Stimulated activated naive CD8-positive, alpha-beta T cell treated with anti-CD3 and anti-CD28 coated beads, Interleukin-15, amount 100 ng/mL, for 72 hours (primary cell): ENCODE results near the gene SNCA.

Source experiments
- ATAC-seq: fragments of 150-1000 bp; cut with Tn5 transposase; 2 replicates; pipeline ENCODE4 v1.10.0; 2021; ENCODE audit warnings: mild to moderate bottlenecking, moderate library complexity
- DNase-seq, 2 donors: peaks; one replicate each; pipeline ENCODE4 v3.0.0; 2021 to 2022
- H3K27ac Mint-ChIP-seq, 2 donors: one replicate each; pipeline ENCODE4 v1.8.0; 2022; ENCODE audit warnings: mild to moderate bottlenecking in 2 of 2, mixed read lengths in 2 of 2, moderate library complexity in 2 of 2
- H3K27me3 Mint-ChIP-seq: one replicate; pipeline ENCODE4 v1.8.0; 2022; ENCODE audit warnings: mixed read lengths
- H3K4me1 Mint-ChIP-seq: one replicate; pipeline ENCODE4 v1.8.0; 2022; ENCODE audit warnings: mild to moderate bottlenecking, mixed read lengths
- H3K4me3 Mint-ChIP-seq, 2 donors: one replicate each; pipeline ENCODE4 v1.8.0; 2022; ENCODE audit warnings: mild to moderate bottlenecking in 2 of 2, mixed read lengths in 2 of 2, moderate library complexity in 1 of 2
- H3K9me3 Mint-ChIP-seq, 2 donors: one replicate each; pipeline ENCODE4 v1.8.0; 2022; ENCODE audit warnings: mixed read lengths in 2 of 2

Gene SNCA

DNA sequence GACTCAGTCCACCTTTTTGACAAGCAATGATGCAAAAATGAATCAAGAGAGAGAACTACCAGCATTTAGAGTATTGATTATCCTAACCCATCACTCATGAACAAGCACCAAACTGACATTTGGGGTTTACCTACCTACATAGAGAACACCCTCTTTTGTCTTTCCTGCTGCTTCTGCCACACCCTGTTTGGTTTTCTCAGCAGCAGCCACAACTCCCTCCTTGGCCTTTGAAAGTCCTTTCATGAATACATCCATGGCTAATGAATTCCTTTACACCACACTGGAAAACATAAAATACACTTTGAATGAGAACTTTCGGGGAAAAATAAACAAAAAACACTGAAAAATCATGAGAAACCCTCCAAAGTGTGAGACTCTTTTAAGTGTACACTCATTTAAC lies 1.5 kb downstream of the SNCA start:
- ATAC-seq (no peak), DNase-seq (no peak)
- H3K4me1 Mint-ChIP-seq: peaks cover 26% of the 10 kb centered on the region
- peaks cover 66% of the 10 kb centered on the region for H3K27me3 Mint-ChIP-seq
- H3K4me3 Mint-ChIP-seq: no peak overlapping the region
- H3K27ac Mint-ChIP-seq: no peak overlapping the region
- no peaks in the 10 kb centered on the region for H3K9me3 Mint-ChIP-seq

DNA sequence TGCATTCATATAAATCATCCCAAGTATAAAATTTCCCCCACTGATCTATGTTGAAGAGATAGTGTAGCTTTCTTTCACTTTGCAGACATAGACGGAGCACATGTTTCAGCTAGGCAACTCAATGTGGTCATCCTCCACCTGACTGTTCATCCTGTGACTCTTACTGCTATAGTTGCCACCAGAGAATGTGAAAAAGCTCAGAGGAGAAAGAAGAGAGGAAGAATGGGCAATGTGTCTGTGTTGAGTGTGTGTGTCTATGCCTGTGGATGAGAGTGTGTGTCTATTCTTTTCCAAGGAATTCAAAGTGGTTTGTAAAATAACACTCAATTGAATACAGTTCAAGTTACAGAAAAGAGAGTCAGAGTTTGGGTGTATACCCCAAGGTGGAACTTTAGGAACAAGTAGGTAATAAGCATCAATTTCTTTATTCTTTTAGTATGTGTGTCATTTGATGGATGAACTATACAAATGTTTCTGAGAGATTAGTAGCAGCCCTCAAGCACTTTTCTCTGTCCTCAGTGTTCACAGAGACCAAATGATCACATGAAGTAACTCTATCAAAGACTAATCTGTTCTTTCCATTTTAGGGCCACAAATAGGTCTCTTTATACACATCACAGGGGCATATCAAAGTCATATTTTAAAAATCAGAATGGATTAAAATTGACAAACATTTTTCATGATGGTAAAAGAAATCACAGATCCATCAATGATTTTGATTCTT lies 2.3 kb downstream of the SNCA start:
- ATAC-seq: no peak
- Mint-ChIP-seq H3K27me3 (peaks cover 65% of the 10 kb centered on the region), H3K9me3 (no peaks in the 10 kb centered on the region), H3K27ac (no peak overlapping the region), H3K4me3 (no peak overlapping the region), H3K4me1 (peaks cover 32% of the 10 kb centered on the region)
- no peak for DNase-seq

DNA sequence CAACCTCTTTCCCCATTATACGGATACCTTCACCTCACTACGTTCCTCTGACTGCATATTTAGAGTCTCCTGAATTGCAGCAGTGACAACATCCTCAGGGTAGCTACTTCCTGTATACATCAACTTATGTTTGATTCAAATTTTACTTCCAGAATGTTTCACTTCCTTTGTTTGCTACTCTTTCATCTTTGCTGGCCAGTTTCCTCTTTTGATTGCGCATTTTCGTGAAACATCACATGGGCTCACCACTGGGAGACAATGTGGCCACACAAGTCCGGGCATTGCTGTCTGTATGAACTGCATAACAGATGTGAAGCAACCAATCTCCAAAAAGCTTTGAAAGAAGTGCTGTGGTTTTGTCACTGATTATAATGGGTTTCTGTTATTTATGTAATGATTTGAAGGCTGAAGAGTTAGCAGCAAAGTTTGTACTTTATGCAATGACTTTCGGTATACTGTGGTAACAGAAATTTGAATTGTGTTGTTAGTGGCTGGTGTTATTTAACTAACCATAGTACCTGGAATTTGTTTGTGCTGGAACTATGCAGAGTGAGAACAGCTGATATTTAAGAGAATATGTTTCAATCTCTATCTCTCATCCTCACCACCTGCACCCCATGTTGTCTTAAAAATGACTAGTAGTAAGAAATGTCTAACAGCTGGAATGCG lies 7.4 kb downstream of the SNCA start:
- H3K27ac Mint-ChIP-seq: peak overlapping the region in 1 of 2 donors; percentile 23
- ATAC-seq: peak; percentile 98
- peak; percentile 30 to 72 for DNase-seq
- H3K4me3 Mint-ChIP-seq: peak overlapping the region; percentile 24 to 58
- peaks cover 14% of the 10 kb centered on the region for H3K27me3 Mint-ChIP-seq
- peaks cover 18% of the 10 kb centered on the region for H3K4me1 Mint-ChIP-seq
- H3K9me3 Mint-ChIP-seq: no peaks in the 10 kb centered on the region

- Mint-ChIP-seq H3K27ac (peak overlapping the region in 1 of 2 donors; percentile 78), H3K4me1 (peaks cover 3% of the 10 kb centered on the region), H3K9me3 (no peaks in the 10 kb centered on the region), H3K4me3 (no peak overlapping the region), H3K27me3 (no peaks in the 10 kb centered on the region)
- no peak for ATAC-seq
- DNase-seq: no peak
Measured at GRCh38 chr4:89823416-89823815, 13.5 kb downstream of the SNCA start.

DNA sequence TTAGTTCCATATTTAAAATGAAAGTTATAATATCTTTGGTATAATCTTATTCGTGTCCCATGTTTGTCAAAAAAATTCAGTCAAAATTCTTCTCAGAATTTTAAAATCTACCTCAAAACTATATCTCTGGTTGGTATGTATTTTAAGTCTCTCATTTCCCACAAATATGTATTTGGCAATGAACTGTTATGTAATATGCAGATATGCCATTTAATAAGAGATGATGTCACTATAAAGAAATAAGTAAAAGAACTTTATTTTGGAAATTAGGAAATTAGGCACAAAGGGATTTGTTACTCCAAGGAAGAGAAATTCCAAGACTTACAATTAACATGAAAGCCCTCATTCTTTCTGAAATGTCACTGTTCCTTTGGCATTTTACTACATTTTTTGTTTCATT lies 15.3 kb downstream of the SNCA start:
- H3K27ac Mint-ChIP-seq: no peak overlapping the region
- no peaks in the 10 kb centered on the region for H3K27me3 Mint-ChIP-seq
- no peak for ATAC-seq
- no peaks in the 10 kb centered on the region for H3K4me1 Mint-ChIP-seq
- no peak for DNase-seq
- no peaks in the 10 kb centered on the region for H3K9me3 Mint-ChIP-seq
- H3K4me3 Mint-ChIP-seq: no peak overlapping the region

DNA sequence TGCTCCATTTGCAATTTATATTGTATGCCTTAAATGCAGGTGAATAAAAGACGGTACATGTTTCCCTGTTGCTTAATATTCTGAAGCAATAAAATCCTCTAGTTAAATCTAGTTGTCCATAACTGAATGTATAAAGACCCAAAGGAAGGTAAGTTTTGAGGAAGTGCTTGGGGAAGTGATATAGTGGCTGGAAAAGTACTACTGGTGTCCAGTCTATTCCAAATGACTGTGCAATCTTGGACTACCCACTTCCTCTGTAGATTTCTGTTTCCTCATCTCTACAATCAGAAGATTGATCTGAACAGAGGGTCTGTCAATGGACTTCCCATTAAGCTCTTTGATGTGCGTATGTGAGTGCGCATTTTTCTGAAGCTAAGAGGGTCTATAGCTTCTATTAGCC lies 17.0 kb downstream of the SNCA start:
- no peak for ATAC-seq
- Mint-ChIP-seq H3K4me3 (no peak overlapping the region), H3K9me3 (no peaks in the 10 kb centered on the region), H3K27me3 (no peaks in the 10 kb centered on the region), H3K4me1 (no peaks in the 10 kb centered on the region), H3K27ac (no peak overlapping the region)
- DNase-seq: no peak

- H3K9me3 Mint-ChIP-seq: no peaks in the 10 kb centered on the region
- H3K27me3 Mint-ChIP-seq: no peaks in the 10 kb centered on the region
- H3K4me3 Mint-ChIP-seq: no peak overlapping the region
- H3K27ac Mint-ChIP-seq: no peak overlapping the region
- no peak for DNase-seq
- ATAC-seq: no peak
- no peaks in the 10 kb centered on the region for H3K4me1 Mint-ChIP-seq
Measured at GRCh38 chr4:89814362-89814761, 22.6 kb downstream of the SNCA start.

GRCh38 chr4:89813197-89813596 lies 23.8 kb downstream of the SNCA start:
- no peak for DNase-seq
- no peak overlapping the region for H3K27ac Mint-ChIP-seq
- H3K27me3 Mint-ChIP-seq: no peaks in the 10 kb centered on the region
- no peak overlapping the region for H3K4me3 Mint-ChIP-seq
- no peaks in the 10 kb centered on the region for H3K9me3 Mint-ChIP-seq
- H3K4me1 Mint-ChIP-seq: no peaks in the 10 kb centered on the region
- no peak for ATAC-seq

GRCh38 chr4:89807441-89808140 lies 29.4 kb downstream of the SNCA start:
- no peaks in the 10 kb centered on the region for H3K27me3 Mint-ChIP-seq
- no peak overlapping the region for H3K4me3 Mint-ChIP-seq
- H3K27ac Mint-ChIP-seq: no peak overlapping the region
- ATAC-seq (no peak), DNase-seq (no peak)
- H3K9me3 Mint-ChIP-seq: no peaks in the 10 kb centered on the region
- H3K4me1 Mint-ChIP-seq: no peaks in the 10 kb centered on the region

DNA sequence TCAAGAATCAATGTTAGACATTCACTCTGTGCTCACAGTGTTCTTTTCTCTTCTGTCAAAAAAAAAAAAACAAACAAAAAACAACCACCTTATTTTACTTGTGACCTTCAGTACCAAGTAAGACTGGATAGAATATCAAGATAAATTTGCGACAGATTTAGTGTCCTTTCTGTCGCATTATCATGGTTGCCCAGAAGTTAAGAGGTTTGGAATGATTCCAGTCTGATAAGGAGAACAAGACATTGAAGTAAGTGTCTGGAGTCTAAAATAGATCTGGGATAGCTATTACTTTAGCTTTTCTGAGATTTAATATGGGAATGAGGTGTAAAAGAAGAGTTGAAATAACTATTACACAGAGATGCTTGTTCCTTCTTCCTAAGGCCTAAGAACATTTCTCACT lies 31.7 kb downstream of the SNCA start:
- Mint-ChIP-seq H3K4me1 (no peaks in the 10 kb centered on the region), H3K27me3 (no peaks in the 10 kb centered on the region), H3K9me3 (no peaks in the 10 kb centered on the region), H3K4me3 (no peak overlapping the region), H3K27ac (peak overlapping the region in 1 of 2 donors; percentile 27)
- DNase-seq (no peak), ATAC-seq (no peak)

GRCh38 chr4:89803915-89804314 lies 33.0 kb downstream of the SNCA start:
- no peaks in the 10 kb centered on the region for H3K9me3 Mint-ChIP-seq
- no peak overlapping the region for H3K27ac Mint-ChIP-seq
- ATAC-seq (no peak), DNase-seq (no peak)
- H3K4me3 Mint-ChIP-seq: no peak overlapping the region
- H3K27me3 Mint-ChIP-seq: no peaks in the 10 kb centered on the region
- no peaks in the 10 kb centered on the region for H3K4me1 Mint-ChIP-seq

DNA sequence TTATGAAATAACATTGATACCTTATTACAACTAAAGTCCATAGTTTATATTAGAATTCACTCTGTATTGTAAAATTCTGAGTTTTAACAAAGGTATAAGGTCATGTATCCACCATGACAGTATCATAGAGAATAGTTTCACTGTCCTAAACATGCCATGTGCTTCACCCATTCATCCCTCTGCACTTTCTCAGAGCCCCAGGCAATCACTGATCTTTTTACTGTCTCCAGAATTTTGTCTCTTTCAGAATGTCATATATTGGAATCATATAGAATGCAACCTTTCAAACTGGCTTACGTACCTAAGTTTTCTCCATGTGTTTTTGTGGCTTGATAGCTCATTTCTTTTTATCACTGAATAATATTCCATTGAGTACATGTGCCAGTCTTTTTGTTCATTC lies 33.9 kb downstream of the SNCA start:
- H3K27ac Mint-ChIP-seq: no peak overlapping the region
- no peaks in the 10 kb centered on the region for H3K27me3 Mint-ChIP-seq
- ATAC-seq (no peak), DNase-seq (no peak)
- H3K4me3 Mint-ChIP-seq: no peak overlapping the region
- H3K4me1 Mint-ChIP-seq: no peaks in the 10 kb centered on the region
- H3K9me3 Mint-ChIP-seq: no peaks in the 10 kb centered on the region

- no peak for ATAC-seq
Measured at GRCh38 chr4:89800527-89801103, 36.3 kb downstream of the SNCA start.

GRCh38 chr4:89800012-89800516 lies 36.9 kb downstream of the SNCA start:
- H3K4me3 Mint-ChIP-seq: no peak overlapping the region
- H3K4me1 Mint-ChIP-seq: no peaks in the 10 kb centered on the region
- no peak for ATAC-seq
- H3K27me3 Mint-ChIP-seq: no peaks in the 10 kb centered on the region
- no peak overlapping the region for H3K27ac Mint-ChIP-seq
- H3K9me3 Mint-ChIP-seq: no peaks in the 10 kb centered on the region
- no peak for DNase-seq

More at GRCh38 chr4:89800527-89801103, 36.3 kb downstream of the SNCA start:
- Mint-ChIP-seq H3K4me3 (no peak overlapping the region), H3K9me3 (no peaks in the 10 kb centered on the region), H3K27me3 (no peaks in the 10 kb centered on the region), H3K27ac (no peak overlapping the region), H3K4me1 (no peaks in the 10 kb centered on the region)
- DNase-seq: no peak

DNA sequence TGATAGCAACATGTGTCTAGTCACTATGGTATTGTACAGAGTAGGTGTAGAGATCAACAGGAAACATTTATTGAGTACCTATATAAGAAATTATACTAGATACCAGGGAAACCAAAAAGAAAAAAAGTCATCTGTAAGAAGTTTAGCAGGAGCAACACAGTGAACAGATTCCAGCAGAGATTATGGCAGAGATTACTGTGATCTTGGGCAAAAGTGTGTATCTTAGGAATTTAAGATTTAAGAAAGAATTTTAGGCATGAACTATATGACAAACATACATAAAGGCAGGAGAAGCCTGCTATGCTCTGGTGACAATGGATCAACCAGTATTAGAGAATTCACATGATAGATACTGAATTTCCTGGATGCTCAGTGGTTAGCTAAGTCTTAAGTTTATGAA lies 37.9 kb downstream of the SNCA start:
- ATAC-seq (no peak), DNase-seq (no peak)
- Mint-ChIP-seq H3K27me3 (no peaks in the 10 kb centered on the region), H3K9me3 (no peaks in the 10 kb centered on the region), H3K4me1 (no peaks in the 10 kb centered on the region), H3K27ac (no peak overlapping the region), H3K4me3 (no peak overlapping the region)

- no peak for ATAC-seq
- H3K9me3 Mint-ChIP-seq: no peaks in the 10 kb centered on the region
- H3K4me1 Mint-ChIP-seq: no peaks in the 10 kb centered on the region
- H3K4me3 Mint-ChIP-seq: no peak overlapping the region
- H3K27me3 Mint-ChIP-seq: no peaks in the 10 kb centered on the region
- DNase-seq: no peak
- H3K27ac Mint-ChIP-seq: no peak overlapping the region
Measured at GRCh38 chr4:89797117-89797516, 39.8 kb downstream of the SNCA start.
